H1 (cell line): ENCODE data around the gene SERTAD2. TPM values are rescaled to one million over a fixed set of nuclear protein-coding genes. Genes with fewer than 3 reads are reported as not detected.

Source experiments
- KDM4A ChIP-seq: IDR thresholded peaks from one replicate; pipeline ENCODE4 v1.7.1; 2012; ENCODE audit warnings: low read depth, mild to moderate bottlenecking, moderate library complexity, low read length, inconsistent platforms; ENCODE audit not compliant: severe bottlenecking
- SP2 ChIP-seq: IDR thresholded peaks from 2 replicates; pipeline ENCODE4 v1.6.1; 2012; ENCODE audit warnings: mild to moderate bottlenecking, low read length, inconsistent platforms
- ZNF274 ChIP-seq: IDR thresholded peaks from 2 replicates; pipeline ENCODE4 v1.7.0; 2012; ENCODE audit warnings: low read length, borderline replicate concordance; ENCODE audit errors: extremely low read depth
- polyA plus RNA-seq, 7 experiments: library from polyadenylated mRNA; depleted of rRNA in 3 of 7; stranded (reverse) in 5 of 7; unstranded in 2 of 7; fragments of >200 nt in 5 of 7; fragments of 200-250 nt in 2 of 7; gene quantifications; 1 replicate in 5 of 7; 2 replicates in 1 of 7; 4 replicates in 1 of 7; pipeline versions ENCODE4 v1.2.1 to v1.2.3, GENCODE V29; 2011 to 2013; ENCODE audit warnings: missing spikeins in 2 of 7, mixed read lengths in 2 of 7
- total RNA-seq: library from RNA; stranded (reverse); fragmentation: NEBNext Ultra II Directional; extraction: Animal tissue kit (Norgen Biotek cat#: 25700); gene quantifications from 2 replicates; pipeline ENCODE4 v1.2.1, GENCODE V29; 2021
- TF ChIP-seq, protein P1 (sequence below): fragments of 300-600 bp; sonication (generic); IDR thresholded peaks from 2 replicates; pipeline ENCODE4 v1.7.1; 2012; ENCODE audit warnings: low read length, moderate library complexity, mild to moderate bottlenecking, inconsistent platforms; ENCODE audit not compliant: insufficient replicate concordance

The SERTAD2 gene
- total and polyA plus RNA-seq, 2 of the 8 experiments (the other 6 are each of a cell fraction or from before 2014, with no cell fraction given) = 2.9 to 4.5 TPM

DNA sequence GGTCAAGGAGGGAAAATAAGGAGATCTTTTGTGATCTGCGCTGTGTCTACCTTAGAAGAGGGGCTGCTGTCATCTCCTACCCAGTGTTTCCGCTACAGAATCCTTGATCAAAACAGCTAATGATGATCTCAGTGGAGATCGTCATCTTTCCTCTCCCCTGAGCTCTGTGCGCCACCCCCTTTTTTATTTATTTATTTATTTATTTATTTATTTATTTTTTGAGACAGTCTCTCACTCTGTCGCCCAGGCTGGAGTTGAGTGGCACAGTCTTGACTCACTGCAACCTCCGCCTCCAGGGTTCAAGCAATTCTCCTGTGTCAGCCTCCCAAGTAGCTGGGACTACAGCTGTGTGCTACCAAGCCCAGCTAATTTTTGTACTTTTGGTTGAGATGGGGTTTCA lies 55.5 kb downstream of the SERTAD2 start (continued):
- TF ChIP-seq, protein P1, sequence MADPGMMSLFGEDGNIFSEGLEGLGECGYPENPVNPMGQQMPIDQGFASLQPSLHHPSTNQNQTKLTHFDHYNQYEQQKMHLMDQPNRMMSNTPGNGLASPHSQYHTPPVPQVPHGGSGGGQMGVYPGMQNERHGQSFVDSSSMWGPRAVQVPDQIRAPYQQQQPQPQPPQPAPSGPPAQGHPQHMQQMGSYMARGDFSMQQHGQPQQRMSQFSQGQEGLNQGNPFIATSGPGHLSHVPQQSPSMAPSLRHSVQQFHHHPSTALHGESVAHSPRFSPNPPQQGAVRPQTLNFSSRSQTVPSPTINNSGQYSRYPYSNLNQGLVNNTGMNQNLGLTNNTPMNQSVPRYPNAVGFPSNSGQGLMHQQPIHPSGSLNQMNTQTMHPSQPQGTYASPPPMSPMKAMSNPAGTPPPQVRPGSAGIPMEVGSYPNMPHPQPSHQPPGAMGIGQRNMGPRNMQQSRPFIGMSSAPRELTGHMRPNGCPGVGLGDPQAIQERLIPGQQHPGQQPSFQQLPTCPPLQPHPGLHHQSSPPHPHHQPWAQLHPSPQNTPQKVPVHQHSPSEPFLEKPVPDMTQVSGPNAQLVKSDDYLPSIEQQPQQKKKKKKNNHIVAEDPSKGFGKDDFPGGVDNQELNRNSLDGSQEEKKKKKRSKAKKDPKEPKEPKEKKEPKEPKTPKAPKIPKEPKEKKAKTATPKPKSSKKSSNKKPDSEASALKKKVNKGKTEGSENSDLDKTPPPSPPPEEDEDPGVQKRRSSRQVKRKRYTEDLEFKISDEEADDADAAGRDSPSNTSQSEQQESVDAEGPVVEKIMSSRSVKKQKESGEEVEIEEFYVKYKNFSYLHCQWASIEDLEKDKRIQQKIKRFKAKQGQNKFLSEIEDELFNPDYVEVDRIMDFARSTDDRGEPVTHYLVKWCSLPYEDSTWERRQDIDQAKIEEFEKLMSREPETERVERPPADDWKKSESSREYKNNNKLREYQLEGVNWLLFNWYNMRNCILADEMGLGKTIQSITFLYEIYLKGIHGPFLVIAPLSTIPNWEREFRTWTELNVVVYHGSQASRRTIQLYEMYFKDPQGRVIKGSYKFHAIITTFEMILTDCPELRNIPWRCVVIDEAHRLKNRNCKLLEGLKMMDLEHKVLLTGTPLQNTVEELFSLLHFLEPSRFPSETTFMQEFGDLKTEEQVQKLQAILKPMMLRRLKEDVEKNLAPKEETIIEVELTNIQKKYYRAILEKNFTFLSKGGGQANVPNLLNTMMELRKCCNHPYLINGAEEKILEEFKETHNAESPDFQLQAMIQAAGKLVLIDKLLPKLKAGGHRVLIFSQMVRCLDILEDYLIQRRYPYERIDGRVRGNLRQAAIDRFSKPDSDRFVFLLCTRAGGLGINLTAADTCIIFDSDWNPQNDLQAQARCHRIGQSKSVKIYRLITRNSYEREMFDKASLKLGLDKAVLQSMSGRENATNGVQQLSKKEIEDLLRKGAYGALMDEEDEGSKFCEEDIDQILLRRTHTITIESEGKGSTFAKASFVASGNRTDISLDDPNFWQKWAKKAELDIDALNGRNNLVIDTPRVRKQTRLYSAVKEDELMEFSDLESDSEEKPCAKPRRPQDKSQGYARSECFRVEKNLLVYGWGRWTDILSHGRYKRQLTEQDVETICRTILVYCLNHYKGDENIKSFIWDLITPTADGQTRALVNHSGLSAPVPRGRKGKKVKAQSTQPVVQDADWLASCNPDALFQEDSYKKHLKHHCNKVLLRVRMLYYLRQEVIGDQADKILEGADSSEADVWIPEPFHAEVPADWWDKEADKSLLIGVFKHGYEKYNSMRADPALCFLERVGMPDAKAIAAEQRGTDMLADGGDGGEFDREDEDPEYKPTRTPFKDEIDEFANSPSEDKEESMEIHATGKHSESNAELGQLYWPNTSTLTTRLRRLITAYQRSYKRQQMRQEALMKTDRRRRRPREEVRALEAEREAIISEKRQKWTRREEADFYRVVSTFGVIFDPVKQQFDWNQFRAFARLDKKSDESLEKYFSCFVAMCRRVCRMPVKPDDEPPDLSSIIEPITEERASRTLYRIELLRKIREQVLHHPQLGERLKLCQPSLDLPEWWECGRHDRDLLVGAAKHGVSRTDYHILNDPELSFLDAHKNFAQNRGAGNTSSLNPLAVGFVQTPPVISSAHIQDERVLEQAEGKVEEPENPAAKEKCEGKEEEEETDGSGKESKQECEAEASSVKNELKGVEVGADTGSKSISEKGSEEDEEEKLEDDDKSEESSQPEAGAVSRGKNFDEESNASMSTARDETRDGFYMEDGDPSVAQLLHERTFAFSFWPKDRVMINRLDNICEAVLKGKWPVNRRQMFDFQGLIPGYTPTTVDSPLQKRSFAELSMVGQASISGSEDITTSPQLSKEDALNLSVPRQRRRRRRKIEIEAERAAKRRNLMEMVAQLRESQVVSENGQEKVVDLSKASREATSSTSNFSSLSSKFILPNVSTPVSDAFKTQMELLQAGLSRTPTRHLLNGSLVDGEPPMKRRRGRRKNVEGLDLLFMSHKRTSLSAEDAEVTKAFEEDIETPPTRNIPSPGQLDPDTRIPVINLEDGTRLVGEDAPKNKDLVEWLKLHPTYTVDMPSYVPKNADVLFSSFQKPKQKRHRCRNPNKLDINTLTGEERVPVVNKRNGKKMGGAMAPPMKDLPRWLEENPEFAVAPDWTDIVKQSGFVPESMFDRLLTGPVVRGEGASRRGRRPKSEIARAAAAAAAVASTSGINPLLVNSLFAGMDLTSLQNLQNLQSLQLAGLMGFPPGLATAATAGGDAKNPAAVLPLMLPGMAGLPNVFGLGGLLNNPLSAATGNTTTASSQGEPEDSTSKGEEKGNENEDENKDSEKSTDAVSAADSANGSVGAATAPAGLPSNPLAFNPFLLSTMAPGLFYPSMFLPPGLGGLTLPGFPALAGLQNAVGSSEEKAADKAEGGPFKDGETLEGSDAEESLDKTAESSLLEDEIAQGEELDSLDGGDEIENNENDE = no peak
- no peak for TF ChIP-seq KDM4A
- TF ChIP-seq SP2 = no peak
- no peak for TF ChIP-seq ZNF274
